ENCODE results near the gene PPP1R7.
A peak's percentile ranks its signal among the peaks of the same experiment; 100 is the strongest.

Gene PPP1R7

DNA sequence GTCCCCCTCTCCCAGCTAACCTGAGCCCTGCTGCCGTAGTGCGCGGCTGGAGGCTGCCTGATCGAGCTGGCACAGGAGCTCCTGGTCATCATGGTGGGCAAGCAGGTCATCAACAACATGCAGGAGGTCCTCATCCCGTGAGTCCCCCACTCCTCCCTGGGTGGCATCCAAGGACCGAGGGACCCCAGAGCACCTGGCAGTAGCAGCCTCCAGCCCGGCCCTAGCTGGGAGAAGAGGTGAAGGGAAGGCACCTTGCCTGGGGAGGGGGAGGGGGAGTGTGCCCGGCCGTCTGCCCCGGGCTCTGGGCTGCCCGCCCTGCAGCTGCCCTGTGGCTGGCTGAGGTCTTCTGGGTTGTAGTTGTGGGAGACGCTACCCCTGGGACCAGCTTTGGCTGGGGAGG lies 64.5 kb downstream of the PPP1R7 start:
- TF ChIP-seq, protein P1, sequence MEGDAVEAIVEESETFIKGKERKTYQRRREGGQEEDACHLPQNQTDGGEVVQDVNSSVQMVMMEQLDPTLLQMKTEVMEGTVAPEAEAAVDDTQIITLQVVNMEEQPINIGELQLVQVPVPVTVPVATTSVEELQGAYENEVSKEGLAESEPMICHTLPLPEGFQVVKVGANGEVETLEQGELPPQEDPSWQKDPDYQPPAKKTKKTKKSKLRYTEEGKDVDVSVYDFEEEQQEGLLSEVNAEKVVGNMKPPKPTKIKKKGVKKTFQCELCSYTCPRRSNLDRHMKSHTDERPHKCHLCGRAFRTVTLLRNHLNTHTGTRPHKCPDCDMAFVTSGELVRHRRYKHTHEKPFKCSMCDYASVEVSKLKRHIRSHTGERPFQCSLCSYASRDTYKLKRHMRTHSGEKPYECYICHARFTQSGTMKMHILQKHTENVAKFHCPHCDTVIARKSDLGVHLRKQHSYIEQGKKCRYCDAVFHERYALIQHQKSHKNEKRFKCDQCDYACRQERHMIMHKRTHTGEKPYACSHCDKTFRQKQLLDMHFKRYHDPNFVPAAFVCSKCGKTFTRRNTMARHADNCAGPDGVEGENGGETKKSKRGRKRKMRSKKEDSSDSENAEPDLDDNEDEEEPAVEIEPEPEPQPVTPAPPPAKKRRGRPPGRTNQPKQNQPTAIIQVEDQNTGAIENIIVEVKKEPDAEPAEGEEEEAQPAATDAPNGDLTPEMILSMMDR (IDR thresholded peaks at IDR 0.05; ENCODE audit: low read depth, low read length, missing control alignments) = no peak
- H3K27ac ChIP-seq = no peak overlapping the region
- H3K27me3 ChIP-seq (replicated peaks) = no peaks in the 10 kb centered on the region
- DNase-seq = no peak
- no peaks in the 10 kb centered on the region for H3K36me3 ChIP-seq (replicated peaks)
- in situ Hi-C loops (cut with HindIII; ENCODE audit: low pct_ligation_motif_present, low sequenced_read_pairs) = no loop called here
- no peak overlapping the region for H3K4me3 ChIP-seq (ENCODE audit: low read depth, low read length)

DNA sequence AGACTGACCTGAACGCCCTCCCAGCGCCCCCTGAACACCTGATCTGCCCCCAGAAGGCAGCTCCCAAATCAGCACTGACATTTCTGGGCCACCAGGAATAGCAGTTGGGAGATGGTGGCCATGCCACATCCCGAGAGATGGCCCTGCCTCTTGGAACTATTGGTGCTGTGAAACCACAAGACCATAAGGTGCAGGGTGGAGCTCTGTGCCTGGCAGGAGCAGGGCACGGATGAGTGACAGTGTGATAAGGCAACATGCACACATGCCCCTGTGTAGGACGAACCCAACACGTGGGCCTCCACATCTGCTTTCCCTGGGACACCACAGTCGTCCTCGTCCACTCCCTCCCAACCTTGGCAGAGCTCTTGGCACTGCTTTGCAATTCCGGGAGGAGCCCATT lies 65.2 kb downstream of the PPP1R7 start:
- H3K4me3 ChIP-seq (ENCODE audit: low read depth, low read length) = no peak overlapping the region
- H3K27me3 ChIP-seq (replicated peaks) = no peaks in the 10 kb centered on the region
- no peak overlapping the region for H3K27ac ChIP-seq
- in situ Hi-C loops (cut with HindIII; ENCODE audit: low pct_ligation_motif_present, low sequenced_read_pairs) = no loop called here
- DNase-seq = no peak
- H3K36me3 ChIP-seq (replicated peaks) = no peaks in the 10 kb centered on the region
- TF ChIP-seq, protein P1 (IDR thresholded peaks at IDR 0.05; ENCODE audit: low read depth, low read length, missing control alignments) = no peak

DNA sequence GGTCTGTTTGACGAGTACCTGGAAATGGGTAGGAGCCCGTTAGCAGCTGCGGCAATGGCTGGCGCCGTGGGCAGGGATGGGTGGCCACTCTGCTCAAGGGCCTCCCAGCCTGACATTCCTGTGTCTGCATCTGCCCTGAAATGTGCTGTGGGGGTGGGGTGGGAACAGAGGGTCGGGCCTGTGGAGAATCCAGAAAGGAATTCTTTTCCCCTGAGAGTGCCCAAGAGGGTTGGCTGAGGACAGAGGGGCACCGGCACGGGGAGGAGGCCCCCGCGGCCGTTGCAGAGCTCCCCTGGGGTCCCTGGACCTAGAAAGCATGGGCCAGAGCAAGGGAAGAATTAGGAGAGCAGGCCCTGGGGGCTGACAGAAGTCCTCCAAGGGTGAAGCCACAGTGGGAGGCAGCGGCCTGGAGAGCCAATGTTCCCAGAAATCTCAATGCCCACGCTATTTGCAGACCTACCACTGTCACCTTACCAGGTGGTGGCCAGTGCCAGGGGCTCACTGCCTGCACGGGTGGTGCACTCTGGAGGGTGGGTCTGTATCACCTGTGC lies 66.0 kb downstream of the PPP1R7 start:
- DNase-seq = no peak
- Histone ChIP-seq H3K27me3 (replicated peaks) (no peaks in the 10 kb centered on the region), H3K36me3 (replicated peaks) (no peaks in the 10 kb centered on the region), H3K27ac (no peak overlapping the region), H3K4me3 (ENCODE audit: low read depth, low read length) (no peak overlapping the region)
- TF ChIP-seq, protein P1 (IDR thresholded peaks at IDR 0.05; ENCODE audit: low read depth, low read length, missing control alignments) = no peak
- in situ Hi-C loops (cut with HindIII; ENCODE audit: low pct_ligation_motif_present, low sequenced_read_pairs) = no loop called here

DNA sequence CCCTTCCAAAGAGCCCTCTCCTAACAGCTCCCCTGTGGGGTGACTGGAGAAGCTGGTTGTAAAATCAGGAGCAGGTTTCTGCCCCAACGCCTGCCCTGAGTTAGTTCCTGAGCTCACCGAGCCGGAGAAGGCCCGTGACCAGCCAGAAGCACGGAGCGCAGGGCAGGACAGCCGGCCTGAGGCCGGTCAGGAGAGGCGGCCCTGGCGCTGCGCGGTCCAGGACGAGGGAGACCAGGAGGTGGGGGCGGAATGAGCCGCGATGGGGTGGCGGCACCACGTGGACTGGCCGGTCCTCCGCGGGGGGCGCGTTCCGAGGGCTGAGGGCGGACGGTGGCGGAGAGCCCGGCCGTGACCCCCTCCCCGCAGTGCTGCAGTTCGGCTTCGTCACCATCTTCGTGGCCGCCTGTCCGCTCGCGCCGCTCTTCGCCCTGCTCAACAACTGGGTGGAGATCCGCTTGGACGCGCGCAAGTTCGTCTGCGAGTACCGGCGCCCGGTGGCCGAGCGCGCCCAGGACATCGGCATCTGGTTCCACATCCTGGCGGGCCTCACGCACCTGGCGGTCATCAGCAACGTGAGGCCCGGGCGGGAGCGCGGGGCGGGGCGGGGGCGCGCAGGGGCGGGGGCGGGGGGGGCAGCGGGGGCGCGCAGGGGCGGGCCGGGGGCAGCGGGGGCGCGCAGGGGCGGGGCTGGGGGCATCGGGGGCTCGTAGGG lies 67.2 kb downstream of the PPP1R7 start:
- TF ChIP-seq, protein P1 (IDR thresholded peaks at IDR 0.05; ENCODE audit: low read depth, low read length, missing control alignments) = no peak
- Histone ChIP-seq H3K36me3 (replicated peaks) (no peaks in the 10 kb centered on the region), H3K4me3 (ENCODE audit: low read depth, low read length) (peak overlapping the region; percentile 55), H3K27me3 (replicated peaks) (no peaks in the 10 kb centered on the region), H3K27ac (peak overlapping the region; percentile 42)
- in situ Hi-C loops (cut with HindIII; ENCODE audit: low pct_ligation_motif_present, low sequenced_read_pairs) = no loop called here
- DNase-seq = peak; percentile 41

DNA sequence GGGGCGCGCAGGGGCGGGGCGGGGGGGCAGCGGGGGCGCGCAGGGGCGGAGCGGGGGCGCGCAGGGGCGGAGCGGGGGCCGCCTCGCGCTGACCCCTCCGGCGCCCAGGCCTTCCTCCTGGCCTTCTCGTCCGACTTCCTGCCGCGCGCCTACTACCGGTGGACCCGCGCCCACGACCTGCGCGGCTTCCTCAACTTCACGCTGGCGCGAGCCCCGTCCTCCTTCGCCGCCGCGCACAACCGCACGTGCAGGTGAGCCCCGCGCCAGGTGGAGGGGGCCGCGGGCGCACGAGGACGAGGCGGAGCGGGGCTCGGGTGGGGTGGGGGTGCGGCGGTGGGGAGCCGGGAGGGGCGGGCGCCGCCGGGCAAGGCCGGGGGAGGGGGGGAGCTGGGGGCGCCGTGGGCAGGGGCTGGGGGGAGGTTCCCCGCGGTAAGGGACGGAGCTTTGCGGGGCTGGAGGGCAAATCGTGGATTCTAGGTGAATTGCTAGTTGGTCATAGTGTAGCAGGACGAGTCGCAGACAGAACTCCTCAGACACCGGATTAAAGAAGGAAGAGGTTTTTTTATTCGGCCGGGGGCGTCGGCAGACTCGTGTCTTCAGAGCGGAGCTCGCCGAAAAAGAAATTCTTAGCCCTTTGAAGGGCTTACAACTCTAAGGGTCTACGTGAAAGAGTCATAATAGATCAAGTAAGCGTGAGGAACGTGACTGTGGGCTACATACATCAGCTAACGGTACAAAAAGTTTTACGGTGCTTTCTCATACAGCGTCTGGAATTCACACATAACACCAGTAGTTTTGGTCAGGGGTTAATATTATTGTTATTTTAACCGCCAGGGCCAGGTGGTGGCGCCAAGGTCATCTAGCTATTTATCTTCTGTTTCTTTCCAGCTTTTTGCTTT lies 68.1 kb downstream of the PPP1R7 start:
- H3K27me3 ChIP-seq (replicated peaks) = no peaks in the 10 kb centered on the region
- no peak for DNase-seq
- H3K27ac ChIP-seq = no peak overlapping the region
- TF ChIP-seq, protein P1 (IDR thresholded peaks at IDR 0.05; ENCODE audit: low read depth, low read length, missing control alignments) = peak; percentile 32
- peak overlapping the region; percentile 62 for H3K4me3 ChIP-seq (ENCODE audit: low read depth, low read length)
- in situ Hi-C loops (cut with HindIII; ENCODE audit: low pct_ligation_motif_present, low sequenced_read_pairs) = no loop called here
- no peaks in the 10 kb centered on the region for H3K36me3 ChIP-seq (replicated peaks)

All from brain microvascular endothelial cell (primary cell).